Hepatocyte (in vitro differentiated cells): ENCODE data around the gene FNDC3B.

Experiments
- CTCF ChIP-seq: fragments of 200-600 bp; sonication (generic); IDR thresholded peaks from 2 replicates; pipeline ENCODE4 v1.5.1; 2016; ENCODE audit warnings: antibody characterized with exemption, mild to moderate bottlenecking; ENCODE audit not compliant: poor library complexity
- EZH2 ChIP-seq: fragments of 200-600 bp; sonication (generic); IDR thresholded peaks from 2 replicates; pipeline ENCODE4 v1.6.1; 2016; ENCODE audit warnings: antibody characterized with exemption, mild to moderate bottlenecking, borderline replicate concordance
- EZH2phosphoT487 ChIP-seq: fragments of 200-600 bp; sonication (generic); IDR thresholded peaks from one replicate; pipeline ENCODE4 v1.6.1; 2018; ENCODE audit warnings: antibody characterized with exemption, mild to moderate bottlenecking, low read depth, moderate library complexity; ENCODE audit not compliant: unreplicated experiment, severe bottlenecking

GRCh38 chr3:172051310-172051956 is 12.1 kb downstream of the FNDC3B start:
- TF ChIP-seq CTCF (no peak), EZH2phosphoT487 (no peak), EZH2 (no peak)
